Adrenal gland (tissue), 5 donors: Measurements from ENCODE around the gene NFIB.

Experiments used
- POLR2A ChIP-seq, 2 donors: fragments of 450-650 bp; IDR thresholded peaks; one replicate each; pipeline ENCODE4 v1.6.1; 2017; ENCODE audit warnings: antibody characterized with exemption in 2 of 2, mild to moderate bottlenecking in 2 of 2, moderate library complexity in 1 of 2
- TF ChIP-seq, protein P1 (sequence below), 6 experiments: fragments of 450-650 bp in 4 of 6; fragments of 200-600 bp in 2 of 6; sonication (generic) in 1 of 6; IDR thresholded peaks; 1 replicate in 5 of 6; 2 replicates in 1 of 6; pipeline versions ENCODE4 v1.5.1 to v1.8.0; 2016 to 2021; ENCODE audit warnings: antibody characterized with exemption in 6 of 6, mild to moderate bottlenecking in 2 of 6, moderate library complexity in 1 of 6
- donor health status: DM: no; HTN: no; CAD: no.

- no peak for TF ChIP-seq POLR2A (IDR thresholded peaks at IDR 0.05)
- TF ChIP-seq, protein P1, sequence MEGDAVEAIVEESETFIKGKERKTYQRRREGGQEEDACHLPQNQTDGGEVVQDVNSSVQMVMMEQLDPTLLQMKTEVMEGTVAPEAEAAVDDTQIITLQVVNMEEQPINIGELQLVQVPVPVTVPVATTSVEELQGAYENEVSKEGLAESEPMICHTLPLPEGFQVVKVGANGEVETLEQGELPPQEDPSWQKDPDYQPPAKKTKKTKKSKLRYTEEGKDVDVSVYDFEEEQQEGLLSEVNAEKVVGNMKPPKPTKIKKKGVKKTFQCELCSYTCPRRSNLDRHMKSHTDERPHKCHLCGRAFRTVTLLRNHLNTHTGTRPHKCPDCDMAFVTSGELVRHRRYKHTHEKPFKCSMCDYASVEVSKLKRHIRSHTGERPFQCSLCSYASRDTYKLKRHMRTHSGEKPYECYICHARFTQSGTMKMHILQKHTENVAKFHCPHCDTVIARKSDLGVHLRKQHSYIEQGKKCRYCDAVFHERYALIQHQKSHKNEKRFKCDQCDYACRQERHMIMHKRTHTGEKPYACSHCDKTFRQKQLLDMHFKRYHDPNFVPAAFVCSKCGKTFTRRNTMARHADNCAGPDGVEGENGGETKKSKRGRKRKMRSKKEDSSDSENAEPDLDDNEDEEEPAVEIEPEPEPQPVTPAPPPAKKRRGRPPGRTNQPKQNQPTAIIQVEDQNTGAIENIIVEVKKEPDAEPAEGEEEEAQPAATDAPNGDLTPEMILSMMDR (IDR thresholded peaks at IDR 0.05): no peak
Measured at GRCh38 chr9:14107977-14108376, 206.0 kb downstream of the NFIB start.
